ENCODE results near the gene NTM.

NTM gene

GRCh38 chr11:131653260-131653659 is 282.8 kb downstream of the NTM start:
- DNase-seq, result no peak

GRCh38 chr11:131654849-131655248 is 284.4 kb downstream of the NTM start:
- DNase-seq, result no peak

GRCh38 chr11:131656179-131656838 is 285.9 kb downstream of the NTM start:
- no peak for DNase-seq

GRCh38 chr11:131656839-131657211 is 286.4 kb downstream of the NTM start:
- no peak for DNase-seq

GRCh38 chr11:131658414-131658813 is 288.0 kb downstream of the NTM start:
- DNase-seq, result no peak

- DNase-seq, result no peak
Measured at GRCh38 chr11:131658952-131659351, 288.5 kb downstream of the NTM start.

- DNase-seq, result no peak
Measured at GRCh38 chr11:131659931-131660330, 289.5 kb downstream of the NTM start.

- no peak for DNase-seq
Measured at GRCh38 chr11:131661132-131661531, 290.7 kb downstream of the NTM start.

- DNase-seq, result no peak
Measured at GRCh38 chr11:131662317-131662972, 292.0 kb downstream of the NTM start.

- DNase-seq, result no peak
Measured at GRCh38 chr11:131662993-131663392, 292.6 kb downstream of the NTM start.

- DNase-seq, result no peak
Measured at GRCh38 chr11:131663405-131664200, 293.2 kb downstream of the NTM start.

GRCh38 chr11:131664293-131664692 is 293.9 kb downstream of the NTM start:
- no peak for DNase-seq

- no peak for DNase-seq
Measured at GRCh38 chr11:131664816-131665215, 294.4 kb downstream of the NTM start.

- no peak for DNase-seq
Measured at GRCh38 chr11:131665344-131665968, 295.0 kb downstream of the NTM start.

- DNase-seq, result no peak
Measured at GRCh38 chr11:131666006-131666405, 295.6 kb downstream of the NTM start.

GRCh38 chr11:131666617-131667016 is 296.2 kb downstream of the NTM start:
- DNase-seq, result no peak

GRCh38 chr11:131667566-131667965 is 297.2 kb downstream of the NTM start:
- DNase-seq, result no peak

- peak; percentile 58 for DNase-seq
Measured at GRCh38 chr11:131668500-131669400, 298.3 kb downstream of the NTM start.

- DNase-seq, result no peak
Measured at GRCh38 chr11:131669401-131669780, 299.0 kb downstream of the NTM start.

- DNase-seq, result no peak
Measured at GRCh38 chr11:131670876-131671275, 300.5 kb downstream of the NTM start.

- DNase-seq, result no peak
Measured at GRCh38 chr11:131671320-131671719, 300.9 kb downstream of the NTM start.

- DNase-seq, result no peak
Measured at GRCh38 chr11:131671734-131672133, 301.3 kb downstream of the NTM start.

GRCh38 chr11:131672191-131672590 is 301.8 kb downstream of the NTM start:
- DNase-seq, result no peak
